Brain microvascular endothelial cell (primary cell): Measurements from ENCODE around the gene CIAO3.
A peak's percentile ranks its signal among the peaks of the same experiment; 100 is the strongest.

Source experiments
- DNase-seq: peaks from one replicate; pipeline ENCODE4 v3.0.0-alpha.2; 2020
- H3K27ac ChIP-seq: fragments of 250-450 bp; sonication (Bioruptor Pico); 2 replicates; pipeline ENCODE4 v1.5.1; 2020; ENCODE audit warnings: mild to moderate bottlenecking, moderate library complexity
- H3K27me3 ChIP-seq: fragments of 250-450 bp; sonication (Bioruptor Pico); replicated peaks from 2 replicates; pipeline ENCODE4 v1.5.1; 2020; ENCODE audit warnings: mild to moderate bottlenecking
- H3K36me3 ChIP-seq: fragments of 250-450 bp; sonication (Bioruptor Pico); replicated peaks from 2 replicates; pipeline ENCODE4 v1.5.1; 2020; ENCODE audit warnings: mild to moderate bottlenecking
- H3K4me3 ChIP-seq: 2 replicates; pipeline ENCODE4 v1.5.1; 2011; ENCODE audit warnings: low read depth, mild to moderate bottlenecking, control low read depth, low read length, moderate library complexity
- CTCF ChIP-seq: IDR thresholded peaks from 2 replicates; pipeline ENCODE4 v1.5.1; 2011; ENCODE audit warnings: low read depth, mild to moderate bottlenecking, moderate library complexity, low read length, control low read depth, inconsistent platforms; ENCODE audit errors: missing control alignments
- in situ Hi-C: cut with HindIII; loops from 2 replicates; pipeline ENCODE4 v1.10.0; 2017; ENCODE audit warnings: low sequenced_read_pairs, low pct_ligation_motif_present

CIAO3 gene

GRCh38 chr16:732332-732731, 8.5 kb downstream of the CIAO3 start:
- Histone ChIP-seq H3K27me3 (no peaks in the 10 kb centered on the region), H3K36me3 (peaks cover 29% of the 10 kb centered on the region), H3K27ac (no peak overlapping the region), H3K4me3 (no peak overlapping the region)
- in situ Hi-C loops: no loop called here
- no peak for DNase-seq
- no peak for TF ChIP-seq CTCF

GRCh38 chr16:730666-731509, 9.9 kb downstream of the CIAO3 start:
- in situ Hi-C loops: no loop called here
- DNase-seq: no peak
- Histone ChIP-seq H3K36me3 (peaks cover 22% of the 10 kb centered on the region), H3K27me3 (no peaks in the 10 kb centered on the region), H3K4me3 (no peak overlapping the region), H3K27ac (no peak overlapping the region)
- TF ChIP-seq CTCF: no peak

GRCh38 chr16:729768-730665, 10.8 kb downstream of the CIAO3 start:
- no peak for TF ChIP-seq CTCF
- H3K36me3 ChIP-seq: peaks cover 17% of the 10 kb centered on the region
- DNase-seq: no peak
- no peaks in the 10 kb centered on the region for H3K27me3 ChIP-seq
- in situ Hi-C loops: no loop called here
- H3K4me3 ChIP-seq: no peak overlapping the region
- H3K27ac ChIP-seq: no peak overlapping the region

- no peak overlapping the region for H3K27ac ChIP-seq
- H3K36me3 ChIP-seq: peaks cover 14% of the 10 kb centered on the region
- DNase-seq: no peak
- H3K4me3 ChIP-seq: peak overlapping the region; percentile 67
- in situ Hi-C loops: no loop called here
- no peak for TF ChIP-seq CTCF
- H3K27me3 ChIP-seq: no peaks in the 10 kb centered on the region
Measured at GRCh38 chr16:728890-729744, 11.7 kb downstream of the CIAO3 start.

GRCh38 chr16:728131-728889, 12.5 kb downstream of the CIAO3 start:
- H3K4me3 ChIP-seq: peak overlapping the region; percentile 67
- H3K27me3 ChIP-seq: no peaks in the 10 kb centered on the region
- TF ChIP-seq CTCF: no peak
- peak; percentile 63 for DNase-seq
- H3K27ac ChIP-seq: no peak overlapping the region
- peaks cover 7% of the 10 kb centered on the region for H3K36me3 ChIP-seq
- in situ Hi-C loops: no loop called here
